ENCODE data around the gene GOLGA7B.

GOLGA7B gene

DNA sequence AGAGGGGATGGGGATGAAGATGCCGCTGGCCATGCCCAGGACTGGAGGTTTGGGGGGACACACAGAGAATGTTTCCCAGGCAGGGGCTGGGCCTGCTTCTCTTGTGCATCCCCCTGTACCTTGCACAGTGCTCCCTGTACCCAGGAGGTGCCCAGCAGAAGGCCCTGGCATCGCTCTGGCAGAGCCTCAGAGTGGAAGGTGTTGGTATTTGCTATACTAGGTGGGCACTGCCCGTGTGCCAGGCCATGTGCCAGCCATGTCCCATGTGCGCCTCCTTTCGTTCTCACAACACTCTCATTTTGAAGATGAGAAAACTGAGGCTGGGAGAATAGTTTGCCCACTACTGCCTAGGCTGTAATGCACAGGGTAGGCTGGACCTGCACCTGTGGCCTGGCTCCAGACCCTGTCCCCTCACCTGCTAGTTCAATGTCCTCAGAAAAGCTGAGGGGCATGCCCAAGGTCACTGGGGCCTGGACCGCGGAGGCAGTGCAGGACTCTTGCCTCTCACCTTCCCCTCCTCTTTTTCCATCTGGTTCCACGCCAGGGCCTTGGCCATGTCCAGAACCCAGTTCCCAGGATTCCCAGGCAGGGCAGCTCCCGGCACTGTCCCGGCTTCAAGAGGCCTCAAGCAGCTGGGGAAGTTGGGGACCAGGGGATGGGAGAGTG lies 64.7 kb downstream of the GOLGA7B start:
- Histone ChIP-seq H3K4me3 (ENCODE audit: insufficient read length, low read depth) (no peak overlapping the region), H3K27me3 (ENCODE audit: insufficient read depth, insufficient read length) (peaks cover 5% of the 10 kb centered on the region), H3K4me1 (ENCODE audit: insufficient read depth, insufficient read length) (peaks cover 8% of the 10 kb centered on the region), H3K9ac (ENCODE audit: insufficient read length, low read depth) (no peak overlapping the region), H3K36me3 (ENCODE audit: insufficient read depth, insufficient read length, low read length) (no peaks in the 10 kb centered on the region), H3K9me3 (ENCODE audit: insufficient read depth, low read length) (no peaks in the 10 kb centered on the region)
- TF ChIP-seq SUZ12 (IDR thresholded peaks at IDR 0.05; ENCODE audit: extremely low read depth, insufficient read depth, insufficient read length) (no peak), ZNF274 (IDR thresholded peaks at IDR 0.05; ENCODE audit: low read depth, low read length) (no peak)
- no peak for DNase-seq (ENCODE audit: low read depth, low spot score)

DNA sequence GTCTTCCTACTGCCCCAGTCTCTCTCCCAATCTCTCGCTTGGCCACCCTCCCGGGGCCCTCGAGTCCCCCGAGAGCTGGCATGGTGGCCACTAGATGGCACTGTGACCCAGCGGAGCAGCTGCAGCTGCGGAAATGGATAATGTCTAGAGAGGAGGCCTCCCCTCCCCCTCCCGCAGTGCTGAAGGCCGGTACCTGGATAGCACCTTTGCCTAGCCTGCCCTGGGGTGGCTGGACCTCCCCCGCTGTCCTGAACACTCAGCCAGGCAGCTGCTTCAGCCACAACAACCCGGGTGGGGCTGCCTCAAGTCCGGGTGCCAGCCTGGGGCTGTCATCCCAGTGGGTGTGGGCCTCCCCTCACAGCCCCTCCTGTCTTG lies 65.2 kb downstream of the GOLGA7B start:
- peak; percentile 58 for DNase-seq (ENCODE audit: low read depth, low spot score)
- Histone ChIP-seq H3K4me3 (ENCODE audit: insufficient read length, low read depth) (no peak overlapping the region), H3K9ac (ENCODE audit: insufficient read length, low read depth) (peak overlapping the region; percentile 21), H3K27me3 (ENCODE audit: insufficient read depth, insufficient read length) (peaks cover 5% of the 10 kb centered on the region), H3K4me1 (ENCODE audit: insufficient read depth, insufficient read length) (peaks cover 8% of the 10 kb centered on the region), H3K9me3 (ENCODE audit: insufficient read depth, low read length) (no peaks in the 10 kb centered on the region), H3K36me3 (ENCODE audit: insufficient read depth, insufficient read length, low read length) (no peaks in the 10 kb centered on the region)
- TF ChIP-seq YY1 (IDR thresholded peaks at IDR 0.05; ENCODE audit: insufficient read depth, insufficient read length) (no peak), SUZ12 (IDR thresholded peaks at IDR 0.05; ENCODE audit: extremely low read depth, insufficient read depth, insufficient read length) (no peak), ZNF274 (IDR thresholded peaks at IDR 0.05; ENCODE audit: low read depth, low read length) (no peak)

DNA sequence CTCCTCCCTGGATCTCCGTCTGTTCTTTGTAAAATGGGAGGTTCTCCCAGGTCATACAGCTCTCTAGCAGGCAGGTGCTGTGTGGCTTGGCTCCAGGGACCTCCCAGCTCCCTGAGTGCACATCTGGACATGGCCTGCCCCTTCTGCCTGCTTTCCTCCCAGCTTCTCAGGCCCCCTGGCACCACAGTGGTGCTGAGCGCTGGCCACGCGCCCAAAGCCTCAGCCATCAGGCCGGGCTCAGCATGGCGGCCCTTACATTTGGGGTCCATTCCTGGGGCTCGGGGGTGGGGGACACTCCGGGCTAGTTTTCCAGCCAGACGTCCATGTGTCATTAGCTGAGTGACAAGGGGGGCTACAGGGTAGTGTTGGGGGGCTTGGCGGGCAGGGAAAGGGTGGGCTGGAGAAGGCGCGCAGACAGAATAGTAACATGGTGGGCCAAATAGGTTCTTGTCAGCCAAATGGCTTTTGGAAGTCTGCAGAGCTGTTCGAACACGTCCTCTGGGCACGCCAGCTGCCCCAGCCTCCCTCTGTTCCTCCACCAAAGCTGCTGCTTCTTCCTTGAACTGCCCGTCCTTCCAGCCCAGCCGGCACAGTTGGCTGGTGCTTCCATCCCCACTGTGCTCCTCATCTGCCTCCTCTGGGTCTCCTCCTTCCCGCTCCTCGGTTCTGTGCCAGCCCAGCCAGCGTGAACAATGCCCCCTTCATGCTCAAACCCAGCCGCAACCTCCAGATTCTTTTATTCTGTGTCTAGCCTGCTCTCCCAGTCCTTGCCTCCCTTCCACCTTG lies 65.9 kb downstream of the GOLGA7B start:
- peaks cover 6% of the 10 kb centered on the region for H3K4me1 ChIP-seq (ENCODE audit: insufficient read depth, insufficient read length)
- peaks cover 5% of the 10 kb centered on the region for H3K27me3 ChIP-seq (ENCODE audit: insufficient read depth, insufficient read length)
- TF ChIP-seq YY1 (IDR thresholded peaks at IDR 0.05; ENCODE audit: insufficient read depth, insufficient read length) (no peak), ZNF274 (IDR thresholded peaks at IDR 0.05; ENCODE audit: low read depth, low read length) (no peak)
- H3K9ac ChIP-seq (ENCODE audit: insufficient read length, low read depth): peak overlapping the region; percentile 21
- no peak overlapping the region for H3K4me3 ChIP-seq (ENCODE audit: insufficient read length, low read depth)
- DNase-seq (ENCODE audit: low read depth, low spot score): no peak
- no peaks in the 10 kb centered on the region for H3K36me3 ChIP-seq (ENCODE audit: insufficient read depth, insufficient read length, low read length)
- no peaks in the 10 kb centered on the region for H3K9me3 ChIP-seq (ENCODE audit: insufficient read depth, low read length)

DNA sequence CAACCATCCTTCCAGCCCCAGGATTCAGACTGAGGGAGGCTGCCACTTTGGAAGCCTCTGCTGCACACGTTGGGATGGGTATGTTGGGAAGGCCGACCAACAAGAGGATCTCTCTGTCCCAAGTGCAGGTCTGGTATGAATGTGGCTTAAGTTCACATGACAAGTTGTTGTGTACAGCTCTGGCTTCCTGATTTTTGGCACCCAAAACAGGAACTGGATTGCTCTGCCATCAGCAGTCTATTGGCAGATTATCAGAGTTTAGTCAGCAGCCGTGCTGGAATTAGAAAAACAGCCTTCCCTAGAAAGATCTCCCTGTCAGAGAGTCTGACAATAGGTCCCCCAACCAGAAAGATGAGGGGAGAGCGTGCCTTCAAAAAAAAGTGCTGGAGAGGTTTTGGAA lies 66.9 kb downstream of the GOLGA7B start:
- TF ChIP-seq ZNF274 (IDR thresholded peaks at IDR 0.05; ENCODE audit: low read depth, low read length) (no peak), YY1 (IDR thresholded peaks at IDR 0.05; ENCODE audit: insufficient read depth, insufficient read length) (no peak), SUZ12 (IDR thresholded peaks at IDR 0.05; ENCODE audit: extremely low read depth, insufficient read depth, insufficient read length) (no peak)
- Histone ChIP-seq H3K9ac (ENCODE audit: insufficient read length, low read depth) (no peak overlapping the region), H3K9me3 (ENCODE audit: insufficient read depth, low read length) (no peaks in the 10 kb centered on the region), H3K27me3 (ENCODE audit: insufficient read depth, insufficient read length) (peaks cover 5% of the 10 kb centered on the region), H3K36me3 (ENCODE audit: insufficient read depth, insufficient read length, low read length) (no peaks in the 10 kb centered on the region), H3K4me3 (ENCODE audit: insufficient read length, low read depth) (no peak overlapping the region), H3K4me1 (ENCODE audit: insufficient read depth, insufficient read length) (peaks cover 6% of the 10 kb centered on the region)
- no peak for DNase-seq (ENCODE audit: low read depth, low spot score)

DNA sequence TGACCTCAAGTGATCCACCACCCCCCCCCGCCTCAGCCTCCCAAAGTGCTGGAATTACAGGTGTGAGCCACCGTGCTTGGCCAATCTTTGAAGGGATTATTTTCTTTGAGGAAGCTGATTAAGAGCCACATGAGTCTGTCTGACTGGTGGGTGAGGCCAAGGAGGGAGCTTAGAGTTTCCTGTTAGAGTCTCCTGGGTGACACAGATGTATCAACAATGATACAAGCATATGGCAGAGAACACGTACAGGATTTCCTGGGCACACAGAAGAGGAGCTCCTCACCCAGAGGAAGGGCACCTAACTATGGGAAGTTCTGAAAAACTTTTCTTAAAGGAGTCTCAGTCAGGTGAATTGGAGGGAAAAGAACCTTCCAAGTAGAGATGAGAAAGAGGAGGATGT lies 69.4 kb downstream of the GOLGA7B start:
- Histone ChIP-seq H3K4me1 (ENCODE audit: insufficient read depth, insufficient read length) (peaks cover 6% of the 10 kb centered on the region), H3K9ac (ENCODE audit: insufficient read length, low read depth) (no peak overlapping the region), H3K9me3 (ENCODE audit: insufficient read depth, low read length) (no peaks in the 10 kb centered on the region), H3K36me3 (ENCODE audit: insufficient read depth, insufficient read length, low read length) (no peaks in the 10 kb centered on the region), H3K27me3 (ENCODE audit: insufficient read depth, insufficient read length) (peaks cover 5% of the 10 kb centered on the region), H3K4me3 (ENCODE audit: insufficient read length, low read depth) (no peak overlapping the region)
- TF ChIP-seq ZNF274 (IDR thresholded peaks at IDR 0.05; ENCODE audit: low read depth, low read length) (no peak), YY1 (IDR thresholded peaks at IDR 0.05; ENCODE audit: insufficient read depth, insufficient read length) (no peak), SUZ12 (IDR thresholded peaks at IDR 0.05; ENCODE audit: extremely low read depth, insufficient read depth, insufficient read length) (no peak)
- no peak for DNase-seq (ENCODE audit: low read depth, low spot score)

DNA sequence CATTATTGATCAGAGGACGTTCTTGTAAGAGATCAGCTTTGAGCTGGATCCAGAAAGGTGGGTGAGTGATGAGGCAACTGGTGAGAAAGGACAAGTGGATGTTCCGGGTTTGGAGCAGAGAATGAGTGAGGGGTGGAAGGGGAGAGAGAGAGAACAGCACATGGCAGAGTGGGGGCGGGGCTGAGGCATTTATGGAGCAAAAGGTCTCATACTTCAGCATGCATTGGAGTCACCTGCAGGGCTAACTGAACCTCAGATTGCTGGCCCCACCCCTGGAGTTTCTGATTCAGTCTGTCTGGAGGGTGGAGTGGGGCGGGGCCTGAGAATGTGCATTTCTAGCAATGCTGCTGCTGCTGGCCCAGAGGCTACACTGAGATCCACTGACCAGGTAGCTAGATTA lies 71.2 kb downstream of the GOLGA7B start:
- no peak for DNase-seq (ENCODE audit: low read depth, low spot score)
- no peak overlapping the region for H3K9ac ChIP-seq (ENCODE audit: insufficient read length, low read depth)
- TF ChIP-seq SUZ12 (IDR thresholded peaks at IDR 0.05; ENCODE audit: extremely low read depth, insufficient read depth, insufficient read length) (no peak), YY1 (IDR thresholded peaks at IDR 0.05; ENCODE audit: insufficient read depth, insufficient read length) (no peak), ZNF274 (IDR thresholded peaks at IDR 0.05; ENCODE audit: low read depth, low read length) (no peak)
- H3K4me3 ChIP-seq (ENCODE audit: insufficient read length, low read depth): no peak overlapping the region
- no peaks in the 10 kb centered on the region for H3K9me3 ChIP-seq (ENCODE audit: insufficient read depth, low read length)
- H3K27me3 ChIP-seq (ENCODE audit: insufficient read depth, insufficient read length): no peaks in the 10 kb centered on the region
- H3K4me1 ChIP-seq (ENCODE audit: insufficient read depth, insufficient read length): no peaks in the 10 kb centered on the region
- H3K36me3 ChIP-seq (ENCODE audit: insufficient read depth, insufficient read length, low read length): no peaks in the 10 kb centered on the region

Measured in NT2/D1 (cell line).